Uterus (tissue), 2 donors: ENCODE data around the gene PTPN13.

ENCODE experiments used
- POLR2A ChIP-seq, 2 donors: fragments of 450-650 bp; IDR thresholded peaks; one replicate each; pipeline ENCODE4 v1.6.1; 2016; ENCODE audit warnings: antibody characterized with exemption in 2 of 2, mild to moderate bottlenecking in 1 of 2, moderate library complexity in 1 of 2
- TF ChIP-seq, protein P1 (sequence below), 4 experiments: fragments of 200-600 bp in 2 of 4; fragments of 450-650 bp in 2 of 4; sonication (generic) in 2 of 4; IDR thresholded peaks; one replicate each; pipeline ENCODE4 v1.5.1; 2016 to 2019; ENCODE audit warnings: antibody characterized with exemption in 4 of 4, mild to moderate bottlenecking in 2 of 4, moderate library complexity in 1 of 4

DNA sequence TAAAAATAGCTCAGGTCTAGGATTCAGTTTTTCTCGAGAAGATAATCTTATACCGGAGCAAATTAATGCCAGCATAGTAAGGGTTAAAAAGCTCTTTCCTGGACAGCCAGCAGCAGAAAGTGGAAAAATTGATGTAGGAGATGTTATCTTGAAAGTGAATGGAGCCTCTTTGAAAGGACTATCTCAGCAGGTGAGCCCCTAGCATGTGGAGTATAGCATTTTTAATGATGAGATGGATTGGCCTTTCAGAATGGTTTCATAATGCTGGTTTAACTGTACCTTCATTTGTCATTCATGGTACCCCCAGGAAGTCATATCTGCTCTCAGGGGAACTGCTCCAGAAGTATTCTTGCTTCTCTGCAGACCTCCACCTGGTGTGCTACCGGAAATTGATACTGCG, 175.7 kb downstream of the PTPN13 start:
- TF ChIP-seq, protein P1, sequence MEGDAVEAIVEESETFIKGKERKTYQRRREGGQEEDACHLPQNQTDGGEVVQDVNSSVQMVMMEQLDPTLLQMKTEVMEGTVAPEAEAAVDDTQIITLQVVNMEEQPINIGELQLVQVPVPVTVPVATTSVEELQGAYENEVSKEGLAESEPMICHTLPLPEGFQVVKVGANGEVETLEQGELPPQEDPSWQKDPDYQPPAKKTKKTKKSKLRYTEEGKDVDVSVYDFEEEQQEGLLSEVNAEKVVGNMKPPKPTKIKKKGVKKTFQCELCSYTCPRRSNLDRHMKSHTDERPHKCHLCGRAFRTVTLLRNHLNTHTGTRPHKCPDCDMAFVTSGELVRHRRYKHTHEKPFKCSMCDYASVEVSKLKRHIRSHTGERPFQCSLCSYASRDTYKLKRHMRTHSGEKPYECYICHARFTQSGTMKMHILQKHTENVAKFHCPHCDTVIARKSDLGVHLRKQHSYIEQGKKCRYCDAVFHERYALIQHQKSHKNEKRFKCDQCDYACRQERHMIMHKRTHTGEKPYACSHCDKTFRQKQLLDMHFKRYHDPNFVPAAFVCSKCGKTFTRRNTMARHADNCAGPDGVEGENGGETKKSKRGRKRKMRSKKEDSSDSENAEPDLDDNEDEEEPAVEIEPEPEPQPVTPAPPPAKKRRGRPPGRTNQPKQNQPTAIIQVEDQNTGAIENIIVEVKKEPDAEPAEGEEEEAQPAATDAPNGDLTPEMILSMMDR (IDR thresholded peaks at IDR 0.05) = no peak
- no peak for TF ChIP-seq POLR2A (IDR thresholded peaks at IDR 0.05)
